GM19043 (cell line): ENCODE results near the gene CTNNA2.

ENCODE experiments used
- ATAC-seq: cut with Tn5 transposase; IDR thresholded peaks from one replicate; pipeline ENCODE4 v1.9.1; 2021; ENCODE audit warnings: low read depth; ENCODE audit not compliant: unreplicated experiment

The CTNNA2 gene

GRCh38 chr2:80300346-80300745 is 787.5 kb downstream of the CTNNA2 start:
- ATAC-seq: no peak

- no peak for ATAC-seq
These were observed 788.1 kb downstream of the CTNNA2 start for GRCh38 chr2:80300954-80301353.

- ATAC-seq: no peak
These were observed 789.1 kb downstream of the CTNNA2 start for GRCh38 chr2:80302001-80302313.

- ATAC-seq: no peak
These were observed 789.6 kb downstream of the CTNNA2 start for GRCh38 chr2:80302314-80303005.

DNA sequence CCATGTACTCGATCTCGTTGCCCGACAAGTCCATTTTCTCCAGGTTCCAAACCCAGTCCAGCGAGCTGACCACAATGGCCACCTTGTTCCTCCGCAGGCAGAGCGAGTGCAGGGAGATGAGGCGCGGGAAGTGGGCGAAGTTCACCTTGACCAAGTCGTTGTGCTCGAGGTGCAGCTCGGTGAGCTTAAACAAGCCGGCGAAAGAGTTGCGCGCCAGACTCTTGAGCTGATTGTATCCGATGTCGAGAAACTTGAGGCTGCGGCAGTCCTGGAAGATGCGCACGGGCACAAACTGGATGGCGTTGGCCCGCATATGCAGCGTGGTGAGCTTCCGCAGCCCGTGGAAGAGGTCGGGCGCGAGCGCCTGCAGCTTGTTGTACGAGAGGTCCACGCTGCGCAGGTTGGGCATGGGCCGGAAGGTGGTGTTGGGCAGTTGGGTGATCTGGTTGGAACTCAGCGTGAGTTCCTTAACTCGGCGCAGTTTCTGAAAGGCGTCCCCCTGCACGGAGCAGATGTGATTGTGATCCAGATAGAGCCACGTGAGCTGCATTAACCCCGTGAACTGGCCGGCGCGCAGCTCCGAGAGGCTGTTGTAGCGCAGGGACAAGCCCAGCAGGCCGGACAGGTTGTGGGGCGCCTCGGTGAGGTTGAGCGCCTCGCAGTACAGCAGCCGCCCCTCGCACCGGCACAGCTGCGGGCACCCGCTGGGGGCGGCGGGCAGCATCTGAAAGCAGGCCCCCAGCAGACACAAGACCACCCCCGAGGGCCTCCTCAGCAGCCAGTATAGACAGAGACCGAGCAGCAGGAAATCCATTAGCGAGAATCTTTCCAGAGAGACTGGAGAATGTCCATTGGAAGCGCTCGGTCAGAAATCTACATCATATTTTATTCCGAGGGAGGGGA is 790.4 kb downstream of the CTNNA2 start:
- no peak for ATAC-seq

GRCh38 chr2:80303909-80304837 is 791.3 kb downstream of the CTNNA2 start, which contains the start of gene LRRTM1:
Gene LRRTM1, minus strand, starts transcription at chr2:80304752. Its CDS starts 933 bp downstream, at chr2:80303819.
- no peak for ATAC-seq

GRCh38 chr2:80311304-80311703 is 798.5 kb downstream of the CTNNA2 start:
- ATAC-seq: no peak

DNA sequence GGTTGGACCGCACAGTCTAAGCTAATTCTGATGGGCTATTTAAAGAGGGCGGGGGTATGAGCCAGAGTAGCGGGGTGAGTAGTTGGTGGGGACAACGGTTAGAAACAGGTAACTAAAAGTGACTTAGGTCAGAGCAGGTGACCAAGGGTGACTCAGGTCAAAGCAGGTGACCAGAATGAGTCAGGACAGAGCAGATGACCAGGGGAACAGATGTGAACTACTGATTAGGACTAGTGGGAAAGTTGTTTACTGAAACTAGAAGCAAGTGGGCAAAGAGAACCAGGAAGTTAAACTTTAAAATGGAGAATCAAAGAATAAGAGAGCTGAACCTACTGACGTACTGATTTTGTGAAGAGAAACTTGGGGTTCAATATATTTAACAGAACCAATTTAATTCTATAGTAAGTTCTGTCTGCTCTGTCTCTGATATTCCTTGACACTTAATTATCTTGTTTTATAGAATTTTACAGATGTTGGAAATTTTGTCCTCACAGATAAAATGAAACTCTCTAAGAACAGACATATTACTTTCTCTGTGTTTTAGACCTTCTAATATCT is 799.5 kb downstream of the CTNNA2 start:
- ATAC-seq: no peak

GRCh38 chr2:80322311-80322920 is 809.6 kb downstream of the CTNNA2 start:
- no peak for ATAC-seq

- ATAC-seq: no peak
These were observed 810.1 kb downstream of the CTNNA2 start for GRCh38 chr2:80322958-80323357.

DNA sequence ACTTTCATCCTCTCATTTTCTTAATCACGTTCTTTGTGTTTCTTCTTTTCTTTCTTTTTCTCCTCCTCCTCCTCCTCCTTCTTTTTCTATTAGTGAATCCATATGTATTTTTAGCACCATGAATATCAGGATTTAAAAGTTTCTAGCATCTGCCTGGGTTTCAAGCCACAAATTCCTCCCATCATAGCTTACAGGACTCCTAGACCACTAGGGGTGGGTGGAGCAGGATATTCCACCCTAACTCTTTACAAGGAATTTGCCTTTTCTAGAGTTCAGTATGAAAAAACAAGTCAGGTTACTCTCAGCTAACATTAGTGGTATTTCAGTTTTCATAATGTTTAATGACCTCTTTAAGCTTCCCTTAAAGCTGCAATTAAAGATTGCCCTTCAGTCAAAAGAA is 810.8 kb downstream of the CTNNA2 start:
- ATAC-seq: no peak

GRCh38 chr2:80324525-80324924 is 811.7 kb downstream of the CTNNA2 start:
- ATAC-seq: no peak

DNA sequence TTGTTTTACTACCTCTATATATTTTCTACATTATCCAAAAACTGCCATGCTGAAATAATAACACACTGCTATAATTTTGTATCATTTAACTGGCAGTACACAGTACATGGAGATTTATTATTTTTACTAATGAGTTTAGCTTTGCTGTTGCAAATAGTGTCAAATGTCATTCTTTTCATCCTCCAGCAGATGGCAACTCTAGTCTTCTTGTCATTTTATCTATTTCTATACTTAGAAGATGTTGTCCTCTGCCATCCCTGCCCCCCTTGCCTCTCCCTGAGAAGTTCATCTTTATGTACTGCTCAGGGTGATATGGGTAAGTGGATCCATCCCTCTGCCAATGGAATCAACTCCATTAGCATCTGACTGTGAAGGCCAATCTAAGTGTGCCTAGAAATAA is 813.4 kb downstream of the CTNNA2 start:
- no peak for ATAC-seq

DNA sequence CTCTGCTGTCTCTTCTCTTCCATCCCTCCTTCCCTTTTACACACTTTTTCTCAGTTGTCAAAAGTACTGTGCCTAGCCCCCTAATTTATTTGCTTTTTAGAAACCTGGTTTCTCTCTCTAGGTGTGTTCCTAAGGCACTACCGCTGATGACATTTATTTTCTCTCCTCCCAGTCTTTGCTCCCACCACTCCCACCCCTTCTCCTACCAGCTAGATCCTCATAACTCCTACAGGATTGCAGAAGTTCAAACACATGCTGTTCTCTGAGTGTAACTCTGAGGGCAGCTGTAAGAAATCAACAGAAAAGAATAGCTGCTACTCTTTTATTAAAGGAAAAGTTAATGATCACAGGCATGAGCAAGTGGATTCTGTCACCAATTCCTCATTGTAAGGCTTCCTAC is 814.0 kb downstream of the CTNNA2 start:
- no peak for ATAC-seq

DNA sequence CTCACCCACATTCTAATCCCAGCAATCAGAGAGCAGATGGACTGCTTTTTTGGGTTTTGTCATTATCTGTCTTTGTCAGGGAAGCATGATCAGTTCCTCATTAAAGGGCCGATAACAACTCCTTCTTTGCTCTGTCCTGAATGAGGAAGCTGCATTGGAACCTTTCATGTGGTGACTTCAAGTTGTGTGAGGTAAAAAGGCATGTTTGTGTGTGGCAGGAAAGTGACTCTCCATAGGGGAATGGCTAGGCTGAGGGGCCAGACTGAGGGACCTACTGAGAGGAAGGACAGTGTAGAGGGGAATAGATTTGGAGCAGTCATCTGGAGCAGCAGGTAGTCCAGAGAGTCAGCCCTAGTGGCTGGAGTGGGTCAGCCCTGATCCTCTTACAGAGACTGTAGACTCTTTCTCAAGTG is 815.3 kb downstream of the CTNNA2 start:
- ATAC-seq: no peak

DNA sequence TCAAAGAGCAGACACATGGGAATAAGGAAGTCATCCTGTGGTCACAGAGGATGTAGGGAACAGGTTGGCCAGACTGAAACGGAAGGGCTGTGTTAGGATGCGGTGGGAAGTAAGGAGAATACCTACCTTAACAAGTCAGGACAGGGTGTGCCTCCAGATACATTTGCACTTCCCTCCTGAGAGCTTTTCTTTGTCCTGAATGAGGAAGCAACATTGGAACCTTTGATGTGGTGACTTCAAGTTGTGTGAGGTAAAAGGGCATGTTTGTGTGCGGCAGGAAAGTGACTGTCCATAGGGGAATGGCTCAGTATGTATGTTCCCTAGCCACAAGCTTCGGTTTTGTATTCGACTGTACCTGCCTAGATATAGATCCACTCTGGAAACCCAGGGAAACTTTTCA is 816.6 kb downstream of the CTNNA2 start:
- ATAC-seq: no peak

DNA sequence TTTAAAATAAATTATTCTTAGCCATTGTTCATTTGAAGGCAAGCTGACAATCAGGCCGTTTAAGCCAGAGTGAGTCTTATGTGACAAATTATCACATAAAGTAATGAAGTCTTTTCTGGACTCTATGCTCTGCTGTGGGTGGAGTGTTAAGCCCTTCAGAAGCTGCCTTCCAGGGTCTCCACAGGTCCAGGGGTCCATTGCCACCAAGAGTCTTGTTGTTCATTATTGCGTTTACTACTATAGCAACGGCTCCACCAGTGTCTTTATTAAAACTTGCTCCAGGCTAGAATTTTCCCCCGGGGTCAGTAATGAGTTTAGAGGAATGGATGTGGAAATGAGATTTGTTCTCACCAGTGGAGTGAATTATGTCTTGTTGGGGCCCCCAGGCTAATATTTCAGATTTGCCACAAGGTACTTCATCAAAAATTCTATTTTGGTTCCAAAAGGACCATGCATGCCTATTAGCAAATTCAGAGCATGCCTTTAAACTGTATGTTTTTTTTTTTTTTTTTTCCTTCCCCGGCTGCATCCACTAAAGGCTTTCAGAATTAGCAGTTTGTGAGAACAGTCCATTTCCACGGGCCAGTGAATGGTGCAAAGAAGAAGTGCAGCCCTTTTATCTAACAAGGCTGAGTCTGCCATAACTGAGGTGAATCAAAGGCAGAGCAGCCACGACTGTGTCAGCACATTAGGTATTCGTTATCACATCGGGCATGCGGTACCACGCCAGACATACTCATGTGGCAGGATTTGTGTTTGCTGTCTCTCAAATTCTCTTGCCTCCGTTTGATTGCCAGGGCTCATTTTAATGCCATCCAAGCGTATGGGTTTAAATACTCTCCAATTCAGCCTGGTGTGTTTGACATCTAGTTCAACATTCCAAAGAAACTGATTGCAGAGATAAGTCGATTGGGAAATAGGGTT is 817.9 kb downstream of the CTNNA2 start:
- no peak for ATAC-seq

DNA sequence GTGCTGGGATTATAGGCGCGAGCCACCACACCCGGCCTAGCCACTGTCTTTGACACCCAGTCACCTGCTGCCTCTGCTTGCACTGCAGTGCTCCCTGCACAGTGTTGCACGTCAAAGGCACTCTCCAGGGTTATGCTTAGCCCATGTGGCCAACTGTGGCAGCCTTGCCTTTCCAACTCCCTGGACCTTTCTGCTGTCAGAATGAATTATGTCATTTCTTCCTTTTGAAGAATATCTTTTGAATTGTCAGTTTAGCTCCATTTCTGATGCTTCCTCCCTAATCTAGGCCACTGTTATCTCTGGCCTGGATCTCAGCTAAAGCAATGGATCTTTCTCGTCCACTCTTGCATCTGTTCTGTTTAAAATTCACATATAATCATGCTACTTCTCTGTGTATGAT is 821.0 kb downstream of the CTNNA2 start:
- no peak for ATAC-seq

DNA sequence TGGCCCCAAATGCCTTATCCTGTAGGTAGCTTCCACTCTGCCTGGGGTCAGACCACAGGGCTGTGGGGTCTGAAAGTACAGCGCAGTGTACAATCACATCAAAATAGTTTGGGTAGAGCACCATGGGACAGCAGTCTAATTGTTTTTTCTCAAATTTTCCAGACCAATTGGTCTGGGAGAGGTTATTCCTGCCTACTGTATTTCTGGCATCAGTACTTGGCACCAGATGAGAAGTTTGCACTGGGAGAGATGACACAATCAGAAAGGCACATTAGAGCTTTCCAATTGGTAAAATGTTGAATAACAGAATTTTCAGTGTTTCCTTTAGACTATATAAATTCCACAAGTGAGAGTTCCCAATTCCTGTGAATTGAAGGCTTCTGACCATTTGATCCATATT is 822.6 kb downstream of the CTNNA2 start:
- ATAC-seq: no peak
